Inferior parietal cortex (tissue), 1 donor: ENCODE measurements around the gene ZNF99.
"Not testable (repeated sequence)": the region's sequence is repeated elsewhere in the genome, so short reads cannot be mapped to it uniquely, and the experiment has no call there.

ENCODE experiments used
- DNase-seq: peaks from one replicate; pipeline ENCODE4 v3.0.0-alpha.2; 2016; ENCODE audit errors: extremely low spot score

The ZNF99 gene

GRCh38 chr19:22783651-22784410 lies at the start of gene ZNF99:
Gene ZNF99 (minus strand): TSS chr19:22784151. CDS start chr19:22784016, 135 bp downstream.
- peak; percentile 67 for DNase-seq

DNA sequence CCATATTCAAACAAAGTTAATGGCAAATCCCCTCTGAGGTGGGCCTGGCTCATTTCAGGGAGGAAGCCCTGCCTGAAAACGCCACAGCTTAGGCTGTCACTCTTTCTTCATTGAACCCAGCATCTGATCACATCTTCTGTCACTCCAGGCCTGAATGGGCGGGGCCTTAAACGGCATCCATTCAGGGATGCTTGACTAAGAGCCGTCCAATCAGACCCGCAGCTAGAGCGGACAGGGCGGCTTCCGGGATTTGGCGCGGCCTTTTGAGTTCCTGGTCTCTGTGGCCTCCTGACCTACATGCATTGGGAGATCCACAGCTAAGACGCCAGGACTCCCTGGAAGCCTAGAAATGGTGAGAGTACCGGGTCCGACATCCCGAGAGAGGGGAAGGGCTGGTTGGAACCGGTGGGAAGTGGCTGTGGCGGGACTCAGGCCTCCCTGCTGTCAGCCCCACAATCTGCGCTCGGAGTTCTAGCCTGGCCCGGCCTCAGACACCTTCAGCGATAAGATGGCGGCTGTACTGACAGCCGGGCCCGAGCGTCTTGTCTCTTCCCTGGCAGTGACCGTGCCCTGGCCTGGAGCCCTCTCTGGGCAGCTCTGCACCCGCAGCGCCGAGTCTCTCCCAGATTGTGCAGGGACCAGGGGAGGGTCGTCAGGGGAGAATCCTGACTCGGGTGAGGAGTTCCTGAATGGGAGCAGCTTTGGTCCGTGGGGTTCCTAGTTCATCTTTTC lies 48.2 kb upstream of the ZNF99 start, which contains the start of gene ZNF723:
Gene ZNF723, plus strand, starts transcription at position 261 of the 732 bp plus-strand sequence. Its CDS starts 89 bp downstream, at position 350.
- DNase-seq, result no peak

GRCh38 chr19:22831211-22831610 lies 47.3 kb upstream of the ZNF99 start:
- DNase-seq, result no peak

DNA sequence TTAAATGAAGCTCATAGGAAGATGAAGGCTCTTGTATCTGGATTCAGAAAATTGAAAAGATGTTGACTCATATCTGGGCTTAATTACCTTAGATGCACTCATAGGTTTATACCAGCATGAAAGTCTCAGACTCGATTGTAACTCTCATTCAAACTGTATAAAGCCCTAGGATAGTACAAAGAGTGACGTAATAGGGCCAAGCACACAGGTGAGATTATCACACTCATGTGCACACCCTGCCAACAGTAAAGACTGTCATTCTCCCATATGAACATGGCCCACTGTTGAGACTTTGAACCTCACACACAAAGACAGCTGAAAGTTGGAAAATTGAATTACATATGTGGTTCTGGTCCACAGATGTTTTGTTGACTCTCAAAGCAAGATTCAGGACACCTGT lies 30.2 kb upstream of the ZNF99 start:
- no peak for DNase-seq

DNA sequence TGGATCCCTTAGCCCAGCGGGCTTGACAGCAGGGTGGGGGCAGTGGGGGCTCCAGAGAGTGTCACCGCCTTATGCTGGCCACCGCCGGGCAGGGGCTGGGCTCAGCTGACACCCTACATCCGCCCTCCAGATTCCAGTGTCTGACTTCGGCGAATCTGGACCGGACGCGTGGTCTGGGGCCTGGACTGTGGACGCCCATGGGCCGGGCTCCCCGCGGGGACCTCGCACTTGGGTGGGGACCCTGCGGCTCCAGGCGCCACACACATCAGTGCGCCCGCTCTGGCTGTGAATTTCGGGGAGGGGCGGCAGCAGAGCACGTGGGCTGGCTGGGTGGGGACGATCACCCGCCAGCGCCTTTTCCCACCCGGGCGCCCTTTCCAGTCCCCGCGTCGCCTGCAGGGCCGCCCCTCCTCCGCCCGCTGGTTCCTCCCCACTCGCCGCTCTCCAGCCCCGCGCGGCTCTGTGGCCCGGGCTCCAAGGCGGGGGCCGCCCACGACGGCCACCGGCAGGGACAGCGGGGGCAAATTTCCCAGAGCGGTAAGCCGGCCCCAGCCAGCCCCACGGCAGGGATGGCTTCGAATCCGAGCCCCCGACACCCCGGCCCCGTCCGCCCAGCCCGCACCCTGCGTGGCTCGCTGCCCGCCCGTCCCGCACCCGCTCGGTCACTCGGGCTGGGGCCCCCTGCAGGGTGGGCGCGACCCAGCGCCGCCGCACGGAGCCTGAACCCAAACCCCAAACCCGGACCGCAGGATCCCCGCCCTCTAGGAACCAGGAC lies 23.3 kb upstream of the ZNF99 start:
- DNase-seq, result no peak

DNA sequence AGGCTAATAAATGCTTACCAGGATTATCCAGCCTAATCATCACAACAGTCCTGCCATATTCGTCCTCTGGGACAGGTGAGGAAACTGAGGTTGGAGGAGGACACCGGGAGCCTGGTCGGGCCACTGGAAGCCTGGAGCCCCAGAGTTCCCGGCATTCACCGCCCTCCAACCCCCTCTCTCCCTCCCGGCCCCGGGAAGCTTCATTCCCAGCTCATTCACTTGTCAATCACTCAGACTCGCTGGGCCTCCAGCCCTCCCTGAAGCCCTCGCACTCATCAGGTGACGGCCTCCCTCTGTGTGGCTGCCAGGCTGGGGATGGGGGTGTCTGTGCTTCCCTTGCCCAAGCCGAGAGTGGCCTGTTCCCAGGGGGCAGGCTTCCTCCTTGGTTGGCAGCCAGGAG lies 22.5 kb upstream of the ZNF99 start:
- DNase-seq, result no peak

- no peak for DNase-seq
Measured at GRCh38 chr19:22797040-22797439, 13.1 kb upstream of the ZNF99 start.

DNA sequence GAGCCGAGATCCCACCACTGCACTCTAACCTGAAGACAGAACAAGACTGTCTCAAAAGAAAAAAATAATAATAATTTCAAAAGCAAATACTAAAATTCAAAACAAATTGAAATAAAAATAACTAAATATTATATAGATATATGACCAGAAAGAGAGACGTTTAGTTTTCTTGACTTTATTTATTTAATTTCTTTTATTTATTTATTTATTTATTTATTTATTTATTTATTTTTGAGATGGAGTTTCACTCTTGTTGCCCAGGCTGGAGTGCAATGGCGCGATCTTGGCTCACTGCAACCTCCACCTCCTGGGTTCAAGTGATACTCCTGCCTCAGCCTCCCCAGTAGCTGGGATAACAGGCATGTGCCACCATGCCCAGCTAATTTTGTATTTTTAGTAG lies 8.9 kb upstream of the ZNF99 start:
- not testable (repeated sequence) for DNase-seq

GRCh38 chr19:22735911-22736645 lies 47.9 kb downstream of the ZNF99 start:
- DNase-seq, result no peak

GRCh38 chr19:22733691-22734090 lies 50.3 kb downstream of the ZNF99 start:
- no peak for DNase-seq

GRCh38 chr19:22728214-22728613 lies 55.7 kb downstream of the ZNF99 start:
- not testable (repeated sequence) for DNase-seq

GRCh38 chr19:22721533-22721932 lies 62.4 kb downstream of the ZNF99 start:
- DNase-seq, result not testable (repeated sequence)

- no peak for DNase-seq
Measured at GRCh38 chr19:22708983-22709382, 75.0 kb downstream of the ZNF99 start.

DNA sequence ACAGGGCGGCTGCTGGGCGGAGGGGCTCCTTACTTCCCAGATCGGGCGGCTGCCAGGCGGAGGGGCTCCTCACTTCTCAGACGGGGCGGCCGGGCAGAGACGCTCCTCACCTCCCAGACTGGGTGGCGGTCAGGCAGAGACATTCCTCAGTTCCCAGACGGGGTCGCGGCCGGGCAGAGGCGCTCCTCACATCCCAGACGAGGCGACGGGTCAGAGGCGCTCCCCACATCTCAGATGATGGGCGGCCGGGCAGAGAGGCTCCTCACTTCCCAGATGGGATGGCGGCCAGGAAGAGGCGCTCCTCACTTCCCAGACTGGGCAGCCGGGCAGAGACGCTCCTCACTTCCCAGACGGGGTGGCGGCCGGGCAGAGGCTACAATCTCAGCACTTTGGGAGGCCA lies 80.9 kb downstream of the ZNF99 start:
- DNase-seq, result not testable (repeated sequence)

DNA sequence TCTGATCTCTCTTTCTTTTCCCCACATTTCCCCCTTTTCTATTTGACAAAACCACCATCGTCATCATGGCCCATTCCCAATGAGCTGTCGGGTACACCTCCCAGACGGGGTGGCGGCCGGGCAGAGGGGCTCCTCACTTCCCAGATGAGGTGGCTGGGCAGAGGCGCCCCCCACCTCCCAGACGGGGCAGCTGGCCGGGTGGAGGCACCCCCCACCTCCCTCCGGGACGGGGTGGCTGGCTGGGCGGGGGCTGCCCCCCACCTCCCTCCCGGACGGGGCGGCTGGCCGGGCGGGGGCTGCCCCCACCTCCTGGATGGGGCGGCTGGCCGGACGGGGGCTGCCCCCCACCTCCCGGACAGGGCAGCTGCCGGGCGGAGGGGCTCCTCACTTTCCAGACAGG lies 81.3 kb downstream of the ZNF99 start:
- DNase-seq, result not testable (repeated sequence)
